HG02973 (cell line): Measurements from ENCODE around the gene PEAK1.
"Not testable (repeated sequence)": the region's sequence is repeated elsewhere in the genome, so short reads cannot be mapped to it uniquely, and the experiment has no call there.

Experiments used
- ATAC-seq: cut with Tn5 transposase; IDR thresholded peaks from one replicate; pipeline ENCODE4 v1.9.1; 2021; ENCODE audit warnings: moderate library complexity; ENCODE audit not compliant: unreplicated experiment

PEAK1 gene

GRCh38 chr15:77239882-77240608, 179.9 kb downstream of the PEAK1 start:
- ATAC-seq = no peak

DNA sequence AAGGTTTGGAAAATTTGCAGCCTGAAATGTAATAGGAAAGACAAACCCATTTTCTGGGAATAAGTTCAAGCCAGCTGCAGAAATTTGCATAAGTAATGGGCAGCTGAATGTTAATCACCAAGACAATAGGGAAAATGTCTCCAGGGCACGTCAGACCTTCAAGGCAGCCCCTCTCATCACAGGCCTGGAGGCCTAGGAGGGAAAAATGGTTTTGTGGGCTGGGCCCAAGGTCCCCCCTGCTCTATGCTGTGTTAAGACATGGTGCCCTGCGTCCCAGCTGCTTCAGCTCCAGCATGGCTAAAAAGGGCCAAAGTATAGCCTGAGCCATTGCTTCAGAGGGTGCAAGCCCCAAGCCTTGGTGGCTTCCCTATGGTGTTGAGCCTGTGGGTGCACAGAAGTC, 184.3 kb downstream of the PEAK1 start:
- ATAC-seq = no peak

- ATAC-seq = no peak
Measured at GRCh38 chr15:77228828-77229227, 191.1 kb downstream of the PEAK1 start.

DNA sequence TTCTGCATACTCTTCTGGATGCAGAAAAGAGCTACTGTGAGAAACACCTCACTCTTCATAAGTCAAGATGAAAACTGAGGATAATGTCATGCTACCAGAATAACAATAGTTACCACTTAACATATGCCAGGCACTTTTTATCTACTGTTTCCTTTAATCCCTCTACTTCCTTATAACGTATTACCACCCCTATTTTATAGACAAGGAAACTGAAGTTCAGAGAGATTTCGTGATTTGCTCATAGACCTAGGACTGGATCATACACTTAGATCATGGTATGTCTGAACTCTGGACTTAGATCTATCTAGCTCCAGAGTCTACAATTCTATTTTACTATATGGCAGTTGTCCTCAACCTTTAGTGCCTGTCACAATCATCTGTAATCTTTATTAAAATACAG, 193.3 kb downstream of the PEAK1 start:
- no peak for ATAC-seq

DNA sequence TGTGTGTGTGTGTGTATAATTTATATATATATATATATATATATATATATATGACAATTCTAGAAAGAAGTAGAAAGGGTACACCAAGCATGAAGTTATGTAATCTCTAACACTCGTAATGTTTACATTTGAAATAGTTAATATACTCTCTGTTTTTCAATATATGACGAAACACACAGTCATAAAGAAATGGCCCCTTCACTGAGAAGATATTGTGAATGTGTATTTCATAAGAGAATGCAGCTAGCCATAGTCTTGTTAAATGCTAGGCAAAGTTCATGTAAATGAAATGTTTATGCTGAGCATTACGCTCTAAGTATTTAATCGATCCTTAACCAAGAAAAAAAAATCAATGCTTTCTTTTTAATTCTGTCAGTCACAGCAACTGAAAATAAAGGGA, 194.3 kb downstream of the PEAK1 start:
- ATAC-seq = no peak

GRCh38 chr15:77225088-77225487, 194.8 kb downstream of the PEAK1 start:
- no peak for ATAC-seq

- ATAC-seq = no peak
Measured at GRCh38 chr15:77224352-77224751, 195.6 kb downstream of the PEAK1 start.

- no peak for ATAC-seq
Measured at GRCh38 chr15:77221708-77222107, 198.2 kb downstream of the PEAK1 start.

- no peak for ATAC-seq
Measured at GRCh38 chr15:77221174-77221573, 198.7 kb downstream of the PEAK1 start.

DNA sequence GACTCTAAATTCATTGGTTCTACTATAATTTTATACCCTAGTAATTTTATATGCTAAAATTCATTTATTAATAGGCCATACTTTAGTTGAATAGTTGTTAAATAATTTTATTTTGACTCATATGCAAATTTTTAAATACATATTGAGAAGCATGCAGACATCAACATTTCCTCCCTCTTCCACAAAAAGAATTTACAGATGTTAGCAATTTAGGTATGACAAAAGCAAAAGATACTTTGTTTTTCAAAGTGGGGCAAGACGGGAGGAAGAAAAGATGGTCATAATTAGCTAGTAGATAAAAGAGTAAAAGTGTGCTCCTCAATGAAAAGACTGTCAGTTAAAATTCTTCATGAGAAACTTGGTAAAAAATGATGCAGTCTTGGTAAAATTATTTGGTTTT, 200.1 kb downstream of the PEAK1 start:
- no peak for ATAC-seq

GRCh38 chr15:77209221-77209620, 210.7 kb downstream of the PEAK1 start:
- no peak for ATAC-seq

- no peak for ATAC-seq
Measured at GRCh38 chr15:77208241-77208640, 211.7 kb downstream of the PEAK1 start.

GRCh38 chr15:77201665-77202064, 218.2 kb downstream of the PEAK1 start:
- ATAC-seq = no peak

- no peak for ATAC-seq
Measured at GRCh38 chr15:77196381-77196780, 223.5 kb downstream of the PEAK1 start.

- no peak for ATAC-seq
Measured at GRCh38 chr15:77195586-77195985, 224.3 kb downstream of the PEAK1 start.

DNA sequence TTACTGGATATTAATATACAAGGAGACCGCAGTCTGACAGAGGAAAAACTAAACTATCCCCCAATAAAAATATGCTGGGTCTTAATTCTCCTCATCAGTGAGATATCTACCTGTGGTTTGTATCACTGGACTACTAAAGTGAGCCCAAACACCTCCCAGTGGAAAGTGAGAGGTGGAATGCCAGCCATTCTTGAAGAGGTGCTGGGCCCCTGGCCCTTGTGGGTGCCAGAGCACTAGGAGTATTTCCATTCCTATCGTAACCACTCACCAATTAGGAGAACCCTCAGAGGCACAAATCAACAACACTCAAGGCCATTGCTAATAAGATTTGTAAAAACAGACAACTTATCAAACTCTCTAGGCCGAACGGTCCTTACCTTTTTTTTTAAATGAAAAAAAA, 227.5 kb downstream of the PEAK1 start:
- no peak for ATAC-seq

GRCh38 chr15:77191230-77191834, 228.6 kb downstream of the PEAK1 start:
- ATAC-seq = no peak

DNA sequence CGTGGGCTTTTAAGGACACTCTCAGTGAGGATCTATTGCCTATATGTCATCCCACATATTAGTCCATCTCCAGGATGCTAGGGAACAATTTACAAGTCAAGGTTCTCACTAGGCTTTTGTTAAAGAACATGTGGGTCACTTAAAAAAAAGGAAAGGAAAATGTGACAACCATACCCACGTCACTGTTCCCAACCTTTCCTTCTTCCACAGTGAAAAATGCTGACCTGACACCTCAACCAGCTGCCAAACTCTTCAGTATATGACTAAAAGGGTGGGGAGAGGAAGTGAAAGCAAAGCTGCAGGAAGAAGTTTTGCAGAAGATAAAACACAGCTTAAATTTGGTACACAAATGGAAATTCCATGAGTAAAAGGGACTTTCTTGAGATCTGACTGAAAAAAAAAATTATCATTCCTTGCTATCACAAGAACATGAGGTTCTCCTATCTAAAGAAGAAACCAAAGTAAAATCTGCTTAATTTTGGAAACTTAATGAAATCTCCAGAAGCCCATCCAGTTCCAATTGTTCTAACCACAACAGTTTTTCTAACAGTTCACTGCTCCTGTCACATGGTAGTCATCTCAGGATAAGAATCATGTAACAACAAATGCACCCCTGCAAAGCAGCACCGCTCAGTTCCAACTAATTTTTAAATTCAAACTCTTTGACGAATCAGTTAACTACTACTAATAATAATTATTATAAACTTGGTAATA, 232.0 kb downstream of the PEAK1 start:
- peak; percentile 54 for ATAC-seq

GRCh38 chr15:77186594-77187011, 233.3 kb downstream of the PEAK1 start:
- no peak for ATAC-seq

DNA sequence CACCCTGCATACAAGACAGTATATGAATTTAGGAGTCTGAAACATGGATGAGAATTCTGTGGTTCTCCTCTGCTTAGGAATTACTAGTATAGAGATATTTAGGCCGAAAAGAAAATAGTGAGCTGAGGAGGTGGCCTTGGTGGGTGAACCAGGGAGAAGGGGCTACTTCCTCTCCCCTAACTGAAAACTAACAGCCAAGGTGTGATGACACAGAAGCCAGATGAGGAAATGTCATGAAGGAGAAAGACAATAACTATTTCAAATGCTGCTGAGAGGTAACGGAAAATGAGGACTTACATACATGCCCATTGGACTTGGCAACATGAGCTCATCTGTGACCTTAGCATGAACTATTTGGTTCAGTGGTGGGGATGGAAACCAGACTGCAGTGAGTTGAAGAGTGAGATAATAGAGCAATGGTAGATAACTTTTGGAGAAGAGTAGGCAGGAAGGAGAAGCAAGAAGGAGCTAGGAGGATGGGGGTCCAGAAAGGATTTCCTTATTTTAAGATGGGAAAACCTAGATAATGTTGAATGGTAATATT, 234.6 kb downstream of the PEAK1 start:
- ATAC-seq = no peak

GRCh38 chr15:77184352-77184751, 235.6 kb downstream of the PEAK1 start:
- ATAC-seq = not testable (repeated sequence)

GRCh38 chr15:77183066-77183465, 236.8 kb downstream of the PEAK1 start:
- ATAC-seq = no peak
